HG03342 (cell line): ENCODE results near the gene ALKAL2.
"Not testable (repeated sequence)": the region's sequence is repeated elsewhere in the genome, so short reads cannot be mapped to it uniquely, and the experiment has no call there.

Experiments used
- ATAC-seq: cut with Tn5 transposase; IDR thresholded peaks from one replicate; pipeline ENCODE4 v1.9.1; 2021; ENCODE audit warnings: mild to moderate bottlenecking, moderate library complexity; ENCODE audit not compliant: unreplicated experiment

Gene ALKAL2

GRCh38 chr2:287911-288757 is at the start of gene ALKAL2:
ALKAL2 (minus strand) TSS chr2:288091; CDS start chr2:287835, 256 bp downstream.
- no peak for ATAC-seq

- not testable (repeated sequence) for ATAC-seq
Measured at GRCh38 chr2:336949-337348, 49.1 kb upstream of the ALKAL2 start.

GRCh38 chr2:336360-336759 is 48.5 kb upstream of the ALKAL2 start:
- ATAC-seq = no peak

- no peak for ATAC-seq
Measured at GRCh38 chr2:332592-332991, 44.7 kb upstream of the ALKAL2 start.

GRCh38 chr2:328761-329160 is 40.9 kb upstream of the ALKAL2 start:
- no peak for ATAC-seq

- ATAC-seq = no peak
Measured at GRCh38 chr2:323035-323434, 35.1 kb upstream of the ALKAL2 start.

GRCh38 chr2:322326-322725 is 34.4 kb upstream of the ALKAL2 start:
- no peak for ATAC-seq

- ATAC-seq = no peak
Measured at GRCh38 chr2:320561-320960, 32.7 kb upstream of the ALKAL2 start.

GRCh38 chr2:319059-319600 is 31.2 kb upstream of the ALKAL2 start:
- ATAC-seq = no peak

- peak; percentile 53 for ATAC-seq
Measured at GRCh38 chr2:317501-318424, 29.9 kb upstream of the ALKAL2 start.

GRCh38 chr2:316381-316780 is 28.5 kb upstream of the ALKAL2 start:
- no peak for ATAC-seq

- not testable (repeated sequence) for ATAC-seq
Measured at GRCh38 chr2:315925-316324, 28.0 kb upstream of the ALKAL2 start.

GRCh38 chr2:314561-315336 is 26.9 kb upstream of the ALKAL2 start:
- ATAC-seq = no peak

GRCh38 chr2:313991-314390 is 26.1 kb upstream of the ALKAL2 start:
- ATAC-seq = no peak

- ATAC-seq = no peak
Measured at GRCh38 chr2:310994-311393, 23.1 kb upstream of the ALKAL2 start.

- ATAC-seq = no peak
Measured at GRCh38 chr2:309954-310510, 22.1 kb upstream of the ALKAL2 start.

- ATAC-seq = no peak
Measured at GRCh38 chr2:309148-309953, 21.5 kb upstream of the ALKAL2 start.

GRCh38 chr2:305366-305765 is 17.5 kb upstream of the ALKAL2 start:
- ATAC-seq = no peak

- ATAC-seq = no peak
Measured at GRCh38 chr2:296354-296753, 8.5 kb upstream of the ALKAL2 start.

GRCh38 chr2:295090-295489 is 7.2 kb upstream of the ALKAL2 start:
- ATAC-seq = no peak
